H1 (cell line): Measurements from ENCODE around the gene TRAT1. TPM values are rescaled to one million over a fixed set of nuclear protein-coding genes. Genes with fewer than 3 reads are reported as not detected.

Experiments used
- GTF2F1 ChIP-seq: IDR thresholded peaks from 2 replicates; pipeline ENCODE4 v1.6.1; 2012; ENCODE audit warnings: low read depth, low read length, improper control_type of control experiment, borderline replicate concordance
- HDAC6 ChIP-seq: IDR thresholded peaks from one replicate; pipeline ENCODE4 v1.7.1; 2012; ENCODE audit warnings: low read depth, mild to moderate bottlenecking, inconsistent platforms, low read length, moderate library complexity
- JUN ChIP-seq: IDR thresholded peaks from 2 replicates; pipeline ENCODE4 v1.6.1; 2011; ENCODE audit warnings: low read depth, mild to moderate bottlenecking, improper control_type of control experiment, low read length
- NRF1 ChIP-seq: IDR thresholded peaks from 2 replicates; pipeline ENCODE4 v1.6.1; 2011; ENCODE audit warnings: mild to moderate bottlenecking, low read depth, low read length, improper control_type of control experiment
- polyA plus RNA-seq, 7 experiments: library from polyadenylated mRNA; depleted of rRNA in 3 of 7; stranded (reverse) in 5 of 7; unstranded in 2 of 7; fragments of >200 nt in 5 of 7; fragments of 200-250 nt in 2 of 7; gene quantifications; 1 replicate in 5 of 7; 2 replicates in 1 of 7; 4 replicates in 1 of 7; pipeline versions ENCODE4 v1.2.1 to v1.2.3, GENCODE V29; 2011 to 2013; ENCODE audit warnings: missing spikeins in 2 of 7, mixed read lengths in 2 of 7
- total RNA-seq: library from RNA; stranded (reverse); fragmentation: NEBNext Ultra II Directional; extraction: Animal tissue kit (Norgen Biotek cat#: 25700); gene quantifications from 2 replicates; pipeline ENCODE4 v1.2.1, GENCODE V29; 2021

The TRAT1 gene
- total and polyA plus RNA-seq, 2 of the 8 experiments (the other 6 are each of a cell fraction or from before 2014, with no cell fraction given): not detected

DNA sequence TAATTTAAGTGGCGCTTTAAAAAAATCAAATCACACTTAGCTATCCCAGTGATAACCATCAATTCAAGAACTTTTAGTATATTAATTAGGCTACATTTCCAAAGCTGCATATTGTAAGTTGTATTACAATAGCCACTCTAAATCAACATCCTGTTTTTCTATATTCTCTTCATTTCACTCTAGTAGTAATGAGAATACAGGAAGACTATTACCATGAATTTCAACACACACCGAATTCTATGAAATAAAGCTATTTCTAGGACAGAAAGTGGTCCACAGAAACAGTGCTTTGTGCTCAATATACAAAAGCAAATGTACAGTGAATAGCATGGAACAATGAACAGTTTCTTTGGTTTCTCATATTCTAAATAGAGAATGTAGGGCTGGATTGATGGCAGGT is 24.6 kb downstream of the TRAT1 start (continued):
- TF ChIP-seq JUN (no peak), GTF2F1 (no peak), NRF1 (no peak), HDAC6 (no peak)
- TF ChIP-seq, all 59 proteins: peak for 0
